ENCODE measurements around the gene CADM2.

DNA sequence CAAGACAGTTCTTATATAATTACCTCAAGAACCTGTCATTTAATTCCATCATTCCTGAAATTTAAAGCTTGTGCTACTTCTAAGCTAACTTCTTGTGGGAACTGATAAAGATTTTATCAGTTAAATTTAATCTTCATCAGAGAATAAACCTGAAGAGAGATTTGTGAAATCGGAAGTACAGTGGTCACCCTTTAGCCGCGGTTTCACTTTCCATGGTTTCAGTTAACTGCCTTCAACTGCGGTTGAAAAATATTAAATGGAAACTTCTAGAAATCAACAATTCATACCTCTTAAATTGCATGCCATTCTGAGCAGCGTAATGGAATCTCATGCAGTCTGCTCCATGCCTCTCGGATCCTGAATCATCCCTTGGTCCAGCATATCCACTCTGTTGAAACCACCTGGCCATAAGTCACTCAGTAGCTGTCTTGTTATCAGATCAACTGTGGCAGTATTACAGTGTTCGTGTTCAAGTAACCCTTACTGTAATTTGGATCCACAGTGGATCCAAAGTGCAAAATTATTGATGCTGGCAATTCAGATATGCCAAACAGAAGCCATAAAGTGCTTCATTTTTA lies 626.1 kb downstream of the CADM2 start:
- TF ChIP-seq CTCF (IDR thresholded peaks at IDR 0.05): no peak
- no peak for TF ChIP-seq EZH2phosphoT487 (IDR thresholded peaks at IDR 0.05)
- TF ChIP-seq EZH2 (IDR thresholded peaks at IDR 0.05): no peak

Measured in neural progenitor cell (in vitro differentiated cells).